CD14-positive monocyte (primary cell): ENCODE data around the gene SNAP29. TPM values are rescaled to one million over a fixed set of nuclear protein-coding genes. Genes with fewer than 3 reads are reported as not detected.

Experiments
- DNase-seq, 3 donors: peaks; one replicate each; pipeline ENCODE4 v3.0.0-alpha.2; 2011 to 2022
- H2AFZ ChIP-seq: 2 replicates; pipeline ENCODE4 v1.6.0; 2012; ENCODE audit warnings: mild to moderate bottlenecking, low read depth, low read length, inconsistent platforms; ENCODE audit not compliant: insufficient read depth, poor library complexity, severe bottlenecking
- H3K27ac ChIP-seq, 2 donors: 1 replicate in 1 of 2; 2 replicates in 1 of 2; pipeline ENCODE4 v1.5.1; 2012 to 2013; ENCODE audit warnings: low read length in 2 of 2, control low read depth in 1 of 2, inconsistent platforms in 1 of 2, low read depth in 1 of 2, mild to moderate bottlenecking in 1 of 2
- H3K27me3 ChIP-seq, 2 donors: one replicate each; pipeline versions ENCODE4 v1.6.0 to v1.6.1; 2011 to 2013; ENCODE audit warnings: low read length in 2 of 2; ENCODE audit not compliant: control insufficient read depth in 2 of 2, insufficient read depth in 2 of 2
- H3K36me3 ChIP-seq, 2 donors: replicated peaks in 1 of 2; 1 replicate in 1 of 2; 2 replicates in 1 of 2; pipeline versions ENCODE4 v1.5.1 to v1.6.1; 2012 to 2013; ENCODE audit warnings: low read length in 2 of 2, control low read depth in 1 of 2, inconsistent platforms in 1 of 2, mild to moderate bottlenecking in 1 of 2; ENCODE audit not compliant: insufficient read depth in 2 of 2, control insufficient read depth in 1 of 2
- H3K4me1 ChIP-seq, 2 donors: 1 replicate in 1 of 2; 2 replicates in 1 of 2; pipeline versions ENCODE4 v1.5.1 to v1.6.1; 2012 to 2013; ENCODE audit warnings: low read length in 2 of 2, control low read depth in 1 of 2, inconsistent platforms in 1 of 2, mild to moderate bottlenecking in 1 of 2, moderate library complexity in 1 of 2; ENCODE audit not compliant: insufficient read depth in 2 of 2, control insufficient read depth in 1 of 2
- H3K4me2 ChIP-seq: replicated peaks from 2 replicates; pipeline ENCODE3; 2012; ENCODE audit warnings: low read length, moderate library complexity, mild to moderate bottlenecking; ENCODE audit not compliant: poor library complexity, severe bottlenecking; ENCODE audit errors: extremely low read depth
- H3K4me3 ChIP-seq, 3 experiments: fragments of 200-600 bp in 1 of 3; sonication (generic) in 1 of 3; replicated peaks in 1 of 3; 1 replicate in 2 of 3; 2 replicates in 1 of 3; pipeline ENCODE4 v1.5.1; 2011 to 2013; ENCODE audit warnings: low read length in 3 of 3, mild to moderate bottlenecking in 3 of 3, control low read depth in 2 of 3, low read depth in 2 of 3, inconsistent platforms in 1 of 3, moderate library complexity in 1 of 3
- H3K79me2 ChIP-seq: 2 replicates; pipeline ENCODE4 v1.6.0; 2012; ENCODE audit warnings: mild to moderate bottlenecking, control low read depth, inconsistent platforms, low read length, moderate library complexity; ENCODE audit not compliant: insufficient read depth
- H3K9ac ChIP-seq: 2 replicates; pipeline ENCODE4 v1.6.0; 2017; ENCODE audit warnings: low read length, mild to moderate bottlenecking; ENCODE audit not compliant: insufficient read depth, poor library complexity, severe bottlenecking
- H3K9me3 ChIP-seq, 2 donors: replicated peaks in 1 of 2; 1 replicate in 1 of 2; 2 replicates in 1 of 2; pipeline versions ENCODE4 v1.5.1 to v1.6.1; 2012 to 2013; ENCODE audit warnings: low read length in 2 of 2, control low read depth in 1 of 2; ENCODE audit not compliant: control insufficient read depth in 1 of 2, insufficient read depth in 1 of 2
- H4K20me1 ChIP-seq: 2 replicates; pipeline ENCODE4 v1.6.0; 2012; ENCODE audit warnings: mild to moderate bottlenecking, low read length, control low read depth, moderate library complexity; ENCODE audit not compliant: insufficient read depth
- H3K27ac Mint-ChIP-seq, 7 donors: one replicate each; pipeline ENCODE4 v1.8.0; 2020; ENCODE audit warnings: mild to moderate bottlenecking in 7 of 7, mixed read lengths in 7 of 7, moderate library complexity in 6 of 7, inconsistent platforms in 2 of 7
- H3K27me3 Mint-ChIP-seq, 3 donors: one replicate each; pipeline ENCODE4 v1.8.0; 2021 to 2022; ENCODE audit warnings: low read depth in 3 of 3, mild to moderate bottlenecking in 3 of 3, mixed read lengths in 3 of 3, moderate library complexity in 3 of 3, inconsistent platforms in 1 of 3
- H3K36me3 Mint-ChIP-seq, 2 donors: one replicate each; pipeline ENCODE4 v1.8.0; 2020; ENCODE audit warnings: mixed read lengths in 2 of 2, inconsistent platforms in 1 of 2, mild to moderate bottlenecking in 1 of 2
- H3K4me1 Mint-ChIP-seq: one replicate; pipeline ENCODE4 v1.8.0; 2020; ENCODE audit warnings: mild to moderate bottlenecking, mixed read lengths
- H3K4me3 Mint-ChIP-seq, 2 donors: one replicate each; pipeline ENCODE4 v1.8.0; 2020; ENCODE audit warnings: mild to moderate bottlenecking in 2 of 2, mixed read lengths in 2 of 2, moderate library complexity in 1 of 2
- H3K9me3 Mint-ChIP-seq, 7 donors: one replicate each; pipeline ENCODE4 v1.8.0; 2020 to 2022; ENCODE audit warnings: mixed read lengths in 7 of 7, mild to moderate bottlenecking in 6 of 7, moderate library complexity in 6 of 7, inconsistent platforms in 2 of 7
- CTCF ChIP-seq: fragments of 200-600 bp; IDR thresholded peaks from one replicate; pipeline ENCODE4 v1.8.0; 2022; ENCODE audit warnings: antibody characterized with exemption, mild to moderate bottlenecking
- WGBS: methylation state at CpG from one replicate; pipeline ENCODE4 v1.1.5; 2013; ENCODE audit warnings: missing lambda C conversion rate; ENCODE audit not compliant: insufficient coverage; 5-methylcytosine and 5-hydroxymethylcytosine counted together
- intact Hi-C, 2 donors: fragments of 100-400 bp; cut with micrococcal nuclease; formaldehyde crosslinking; loops; one replicate each; pipeline versions ENCODE4 v1.15.0 to v1.15.1; 2023
- polyA plus RNA-seq, 3 donors: library from polyadenylated mRNA; depleted of rRNA in 1 of 3; unstranded in 2 of 3; stranded (reverse) in 1 of 3; fragments of 300-500 nt in 2 of 3; fragments of >200 nt in 1 of 3; fragmentation: Illumina TruSeq in 2 of 3; gene quantifications; 1 replicate in 2 of 3; 2 replicates in 1 of 3; pipeline ENCODE4 v1.2.3, GENCODE V29; 2012 to 2021

The SNAP29 gene
- polyA plus RNA-seq, 3 donors, result 22.3 to 32.8 (median 28.9) TPM

- no peak overlapping the region for H3K4me3 Mint-ChIP-seq
- no peaks in the 10 kb centered on the region for H3K36me3 ChIP-seq
- no peaks in the 10 kb centered on the region for H3K9me3 ChIP-seq
- DNase-seq, result no peak
- H3K4me3 ChIP-seq, result no peak overlapping the region
- H3K27me3 ChIP-seq, result no peaks in the 10 kb centered on the region
- H3K27ac Mint-ChIP-seq, result peak overlapping the region in 1 of 7 donors; percentile 73
- H3K4me1 Mint-ChIP-seq, result peaks cover 27% of the 10 kb centered on the region
- peaks cover 15 to 20% of the 10 kb centered on the region in 2 donors for H3K4me1 ChIP-seq
- H3K4me2 ChIP-seq, result no peak overlapping the region
- H3K27me3 Mint-ChIP-seq, result no peaks in the 10 kb centered on the region
- H4K20me1 ChIP-seq, result peaks cover 98% of the 10 kb centered on the region
- H3K79me2 ChIP-seq, result peaks cover 95% of the 10 kb centered on the region
- TF ChIP-seq CTCF, result no peak
- H3K27ac ChIP-seq, result no peak overlapping the region
- no peak overlapping the region for H2AFZ ChIP-seq
- 100% methylated on average over 1 of the region's 6 CpGs for WGBS
- peaks cover 0 to 2% (median 0%) of the 10 kb centered on the region in 7 donors for H3K9me3 Mint-ChIP-seq
- intact Hi-C loops, result loop anchor here in 1 of 2 donors (10.0 kb wide), 1 partner anchor 358 kb away; the partner anchor contains the start of gene KLHL22
- peaks cover 0 to 9% of the 10 kb centered on the region in 2 donors for H3K36me3 Mint-ChIP-seq
- H3K9ac ChIP-seq, result no peak overlapping the region
These were observed 6.3 kb upstream of the SNAP29 start for GRCh38 chr22:20852503-20852902.

GRCh38 chr22:20853236-20853660 lies 5.6 kb upstream of the SNAP29 start:
- H3K9me3 Mint-ChIP-seq, result peaks cover 0 to 2% (median 0%) of the 10 kb centered on the region in 7 donors
- peak overlapping the region in 2 of 7 donors; percentile 23 to 30 for H3K27ac Mint-ChIP-seq
- no peaks in the 10 kb centered on the region for H3K27me3 Mint-ChIP-seq
- H3K36me3 Mint-ChIP-seq, result peaks cover 0 to 9% of the 10 kb centered on the region in 2 donors
- DNase-seq, result no peak
- TF ChIP-seq CTCF, result no peak
- Histone ChIP-seq H3K9ac (no peak overlapping the region), H3K79me2 (peaks cover 96% of the 10 kb centered on the region), H3K27me3 (no peaks in the 10 kb centered on the region), H4K20me1 (peaks cover 97% of the 10 kb centered on the region), H2AFZ (no peak overlapping the region), H3K9me3 (no peaks in the 10 kb centered on the region), H3K4me2 (no peak overlapping the region), H3K27ac (no peak overlapping the region), H3K36me3 (no peaks in the 10 kb centered on the region), H3K4me1 (peaks cover 20 to 25% of the 10 kb centered on the region in 2 donors), H3K4me3 (no peak overlapping the region)
- no peak overlapping the region for H3K4me3 Mint-ChIP-seq
- 100% methylated on average over 2 of the region's 3 CpGs for WGBS
- H3K4me1 Mint-ChIP-seq, result peaks cover 32% of the 10 kb centered on the region
- intact Hi-C loops, result loop anchor here in 1 of 2 donors (10.0 kb wide), 1 partner anchor 358 kb away; the partner anchor contains the start of gene KLHL22
